HG03039 (cell line): ENCODE measurements around the gene GAB2.
"Not testable (repeated sequence)": the region's sequence is repeated elsewhere in the genome, so short reads cannot be mapped to it uniquely, and the experiment has no call there.

Experiments used
- ATAC-seq: cut with Tn5 transposase; IDR thresholded peaks from one replicate; pipeline ENCODE4 v1.9.1; 2021; ENCODE audit warnings: mild to moderate bottlenecking, moderate library complexity; ENCODE audit not compliant: unreplicated experiment

The GAB2 gene

GRCh38 chr11:78417175-78417887, at the start of gene GAB2:
GAB2 (minus strand) TSS chr11:78417820; CDS start chr11:78417720, 100 bp downstream.
- ATAC-seq, result peak; percentile 21

GRCh38 chr11:78467370-78467769, 49.8 kb upstream of the GAB2 start:
- ATAC-seq, result no peak

- peak; percentile 98 for ATAC-seq
Observed at GRCh38 chr11:78465169-78465942, 47.7 kb upstream of the GAB2 start.

GRCh38 chr11:78464787-78465168, 47.2 kb upstream of the GAB2 start:
- ATAC-seq, result not testable (repeated sequence)

- no peak for ATAC-seq
Observed at GRCh38 chr11:78460471-78460870, 42.9 kb upstream of the GAB2 start.

- ATAC-seq, result no peak
Observed at GRCh38 chr11:78459738-78460137, 42.1 kb upstream of the GAB2 start.

- ATAC-seq, result no peak
Observed at GRCh38 chr11:78457448-78457847, 39.8 kb upstream of the GAB2 start.

- no peak for ATAC-seq
Observed at GRCh38 chr11:78453140-78453935, 35.7 kb upstream of the GAB2 start.

- ATAC-seq, result no peak
Observed at GRCh38 chr11:78451371-78452150, 33.9 kb upstream of the GAB2 start.

GRCh38 chr11:78450866-78451265, 33.2 kb upstream of the GAB2 start:
- ATAC-seq, result no peak

- ATAC-seq, result no peak
Observed at GRCh38 chr11:78449866-78450265, 32.2 kb upstream of the GAB2 start.

GRCh38 chr11:78446210-78446609, 28.6 kb upstream of the GAB2 start:
- ATAC-seq, result no peak

- no peak for ATAC-seq
Observed at GRCh38 chr11:78444726-78445125, 27.1 kb upstream of the GAB2 start.

GRCh38 chr11:78441956-78442355, 24.3 kb upstream of the GAB2 start:
- ATAC-seq, result no peak

GRCh38 chr11:78438298-78438975, 20.8 kb upstream of the GAB2 start:
- ATAC-seq, result no peak

- ATAC-seq, result no peak
Observed at GRCh38 chr11:78432956-78433355, 15.3 kb upstream of the GAB2 start.

GRCh38 chr11:78432058-78432515, 14.5 kb upstream of the GAB2 start:
- ATAC-seq, result no peak

GRCh38 chr11:78429660-78430059, 12.0 kb upstream of the GAB2 start:
- no peak for ATAC-seq

- ATAC-seq, result no peak
Observed at GRCh38 chr11:78429209-78429608, 11.6 kb upstream of the GAB2 start.

- ATAC-seq, result no peak
Observed at GRCh38 chr11:78428773-78429172, 11.2 kb upstream of the GAB2 start.
